ENCODE data around the gene NTRK1.

The NTRK1 gene

DNA sequence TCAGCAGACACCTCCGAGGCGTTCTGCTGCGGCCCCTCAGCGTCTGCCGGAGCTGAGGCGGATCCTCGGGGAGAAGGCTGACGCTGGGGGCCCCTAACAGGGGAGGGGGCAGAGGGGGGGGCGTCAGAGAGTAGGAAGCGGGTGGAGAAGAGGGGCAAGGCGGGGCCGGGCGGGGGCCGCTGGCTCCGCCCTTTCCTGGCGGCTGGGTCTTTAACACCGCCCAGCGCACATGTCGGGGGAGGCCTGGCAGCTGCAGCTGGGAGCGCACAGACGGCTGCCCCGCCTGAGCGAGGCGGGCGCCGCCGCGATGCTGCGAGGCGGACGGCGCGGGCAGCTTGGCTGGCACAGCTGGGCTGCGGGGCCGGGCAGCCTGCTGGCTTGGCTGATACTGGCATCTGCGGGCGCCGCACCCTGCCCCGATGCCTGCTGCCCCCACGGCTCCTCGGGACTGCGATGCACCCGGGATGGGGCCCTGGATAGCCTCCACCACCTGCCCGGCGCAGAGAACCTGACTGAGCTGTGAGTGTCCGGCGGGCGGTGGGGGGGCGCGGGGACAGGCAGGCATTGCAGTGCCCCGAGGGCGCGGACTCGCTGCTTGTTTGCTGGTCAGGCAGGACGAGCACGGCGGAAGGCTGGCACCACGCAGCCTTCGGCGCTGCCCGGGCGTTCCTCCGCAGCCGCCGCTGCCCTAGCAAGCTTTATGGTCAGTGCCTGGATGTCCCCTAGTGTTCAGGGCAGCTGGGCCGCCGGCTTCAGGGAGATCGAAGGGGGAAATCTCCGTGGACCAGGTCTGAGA, at the start of gene NTRK1:
NTRK1 (plus strand) TSS at position 238 of the 796 bp plus-strand sequence; CDS start at position 308, 70 bp downstream.
- in situ Hi-C loops (cut with MboI; ENCODE audit: low sequenced_read_pairs): no loop called here

DNA sequence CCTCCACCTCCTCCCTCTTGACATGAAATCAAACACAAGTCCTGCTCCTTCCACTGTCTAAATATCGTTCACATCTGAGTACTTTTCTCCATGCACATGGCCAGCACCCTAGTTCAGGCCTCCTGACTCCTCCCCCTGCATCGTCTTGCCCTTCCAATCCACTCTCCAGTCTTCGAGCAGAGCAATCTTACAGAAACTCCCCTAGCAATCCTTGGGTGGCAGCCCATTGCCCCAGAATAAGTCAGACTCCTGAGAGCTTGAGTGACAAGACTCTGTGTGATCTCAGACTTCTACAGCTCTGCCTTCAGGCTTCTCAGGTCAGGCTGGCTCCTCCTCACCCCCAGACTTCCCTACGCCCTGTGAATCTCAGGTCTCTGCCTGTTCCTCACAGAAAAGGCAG, 49.5 kb upstream of the NTRK1 start:
- in situ Hi-C loops (cut with MboI; ENCODE audit: low sequenced_read_pairs): no loop called here

DNA sequence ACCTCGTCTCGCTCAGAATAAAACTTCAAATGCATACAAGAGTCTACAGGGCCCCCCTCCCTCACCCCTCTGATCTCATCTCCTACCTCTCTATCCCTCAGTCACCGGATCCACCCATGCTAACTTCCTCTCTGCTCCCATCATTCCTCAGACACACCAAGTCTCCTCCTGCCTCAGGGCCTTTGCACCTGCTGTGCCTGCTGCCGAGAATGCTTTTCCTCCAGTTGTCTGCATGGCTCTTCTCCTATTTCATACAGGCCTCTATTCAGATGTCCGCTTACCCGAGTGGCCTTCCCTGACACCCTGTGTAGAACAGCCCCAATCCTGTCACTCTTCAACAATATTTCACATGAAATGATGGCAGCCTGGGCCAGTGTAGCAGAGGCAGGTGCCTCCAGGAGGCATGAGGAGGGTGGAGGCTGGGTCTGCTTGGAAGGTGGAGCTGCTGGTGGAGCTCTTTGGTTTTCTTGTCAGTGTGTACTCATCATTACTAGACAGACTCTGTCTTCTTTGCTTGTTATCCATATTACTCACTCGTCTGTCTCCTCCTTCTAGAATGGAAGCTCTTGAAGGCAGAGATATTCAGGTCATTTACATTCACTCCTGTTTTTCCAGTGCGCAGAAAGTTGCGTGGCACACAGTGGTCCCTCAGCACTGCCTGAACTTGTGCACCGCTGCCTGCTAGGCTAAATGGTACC, 48.2 kb upstream of the NTRK1 start:
- in situ Hi-C loops (cut with MboI; ENCODE audit: low sequenced_read_pairs): no loop called here

DNA sequence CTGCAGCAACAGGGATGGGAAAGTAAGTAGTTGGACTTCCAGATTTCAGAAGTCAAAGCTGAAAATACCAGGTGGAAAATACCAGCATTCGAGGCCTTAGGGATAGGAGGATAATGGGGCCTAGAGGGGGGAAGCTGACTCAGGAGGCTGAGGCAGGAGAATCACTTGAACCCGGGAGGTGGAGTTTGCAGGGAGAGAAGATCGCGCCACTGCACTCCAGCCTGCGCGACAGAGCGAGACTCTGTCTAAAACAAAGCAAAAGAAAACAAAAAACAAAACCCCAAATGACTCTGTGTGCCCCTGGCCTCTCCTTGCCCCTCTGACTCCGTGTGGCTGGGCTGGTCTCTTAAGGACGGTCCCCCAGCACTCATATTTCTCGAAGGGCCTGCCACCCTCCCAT, 47.4 kb upstream of the NTRK1 start:
- in situ Hi-C loops (cut with MboI; ENCODE audit: low sequenced_read_pairs): no loop called here

DNA sequence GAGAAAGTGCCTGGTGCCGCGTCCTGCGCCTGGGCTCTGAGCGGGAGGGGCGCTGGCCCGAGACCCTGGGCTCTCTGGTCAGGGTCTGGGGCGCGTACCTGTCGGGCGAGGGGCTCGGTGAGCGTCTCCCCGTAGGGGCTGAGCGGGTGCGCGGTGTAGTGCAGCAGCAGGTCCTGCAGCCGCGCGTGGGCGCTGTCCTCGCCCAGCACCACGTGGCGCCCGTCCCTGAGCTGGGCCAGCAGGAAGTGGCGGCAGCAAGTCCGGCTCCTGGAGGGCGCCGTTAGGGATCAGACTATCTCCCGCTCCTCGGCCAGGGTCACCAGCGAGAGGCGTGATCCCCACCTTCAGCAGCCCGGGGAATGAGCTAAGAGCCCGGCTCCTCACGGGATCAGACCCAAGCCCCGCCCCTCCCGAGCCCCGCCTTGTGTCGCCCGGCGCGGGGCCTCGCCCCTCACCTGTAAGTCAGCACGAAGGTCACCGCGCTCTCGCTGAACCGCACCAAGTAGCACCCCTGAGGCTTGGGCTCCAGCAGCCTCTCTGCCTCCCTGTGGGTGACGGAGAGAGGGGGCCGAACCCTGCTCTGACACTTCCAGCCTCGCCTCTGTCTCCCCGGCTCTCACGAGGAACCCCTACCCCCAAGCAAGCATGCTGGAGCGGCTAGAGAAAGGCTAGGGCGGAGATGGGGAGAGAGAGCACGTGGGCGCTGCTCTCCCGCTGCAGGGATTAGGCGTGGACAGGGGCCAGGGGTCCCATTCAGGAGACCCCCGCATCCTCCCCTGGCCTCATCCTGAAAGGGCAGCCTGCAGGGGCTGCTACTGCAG, 46.7 kb upstream of the NTRK1 start:
- in situ Hi-C loops (cut with MboI; ENCODE audit: low sequenced_read_pairs): no loop called here

DNA sequence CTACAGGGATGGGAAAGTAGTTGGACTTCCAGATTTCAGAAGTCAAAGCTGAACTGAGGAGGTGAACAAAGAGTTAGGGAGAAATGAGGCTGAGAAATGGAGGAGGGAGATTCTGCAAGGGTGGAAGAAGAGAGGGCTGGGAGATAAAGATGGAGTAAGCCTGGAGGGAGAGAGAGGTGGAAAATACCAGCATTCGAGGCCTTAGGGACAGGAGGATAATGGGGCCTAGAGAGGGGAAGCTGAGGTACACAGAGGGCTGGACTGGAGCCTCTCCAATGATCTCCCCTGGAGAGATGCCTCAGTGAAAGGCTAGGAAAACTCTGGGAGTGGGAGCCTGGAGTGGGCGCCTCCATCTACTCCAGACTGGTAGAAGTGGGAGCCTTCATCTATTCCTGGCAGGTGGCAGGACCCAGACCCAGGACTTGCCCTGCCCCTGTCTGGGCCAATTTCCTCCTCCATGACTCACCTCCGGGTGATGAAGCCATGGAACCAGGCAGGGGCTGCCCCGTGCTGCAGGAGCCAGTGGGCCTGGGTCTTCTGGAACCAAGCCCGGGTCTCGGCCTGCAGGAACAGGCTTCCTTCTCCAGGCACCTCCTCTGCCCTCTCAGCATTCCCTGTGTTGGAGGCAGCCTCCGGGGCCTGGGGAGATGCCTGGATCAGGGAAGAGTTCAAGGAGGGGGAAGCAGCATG, 45.9 kb upstream of the NTRK1 start:
- in situ Hi-C loops (cut with MboI; ENCODE audit: low sequenced_read_pairs): no loop called here

DNA sequence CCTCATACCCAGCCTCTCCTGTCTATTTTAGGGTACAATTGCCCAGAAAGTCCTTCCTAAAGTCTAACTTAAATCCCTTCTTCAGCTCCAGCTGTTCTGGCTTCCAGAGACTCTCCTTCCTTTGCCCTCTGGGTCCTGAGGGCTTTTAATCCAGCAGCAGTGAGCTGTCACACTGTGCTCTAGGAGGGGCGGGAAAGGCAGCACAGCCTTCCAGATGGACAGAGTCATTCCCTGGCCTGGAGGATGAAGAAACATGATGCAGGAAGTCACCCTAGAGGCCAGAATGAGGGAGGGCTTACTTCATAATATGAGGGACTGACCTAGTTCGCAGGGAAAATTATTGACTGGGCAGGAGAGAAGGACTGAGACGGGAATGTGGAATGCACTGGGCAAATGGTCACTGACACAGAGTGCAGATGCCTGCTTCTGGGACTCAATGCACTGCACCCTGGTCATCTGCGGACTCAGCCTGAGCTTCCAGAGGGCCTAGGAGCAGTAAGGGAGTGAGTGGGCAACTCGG, 45.3 kb upstream of the NTRK1 start:
- in situ Hi-C loops (cut with MboI; ENCODE audit: low sequenced_read_pairs): no loop called here

DNA sequence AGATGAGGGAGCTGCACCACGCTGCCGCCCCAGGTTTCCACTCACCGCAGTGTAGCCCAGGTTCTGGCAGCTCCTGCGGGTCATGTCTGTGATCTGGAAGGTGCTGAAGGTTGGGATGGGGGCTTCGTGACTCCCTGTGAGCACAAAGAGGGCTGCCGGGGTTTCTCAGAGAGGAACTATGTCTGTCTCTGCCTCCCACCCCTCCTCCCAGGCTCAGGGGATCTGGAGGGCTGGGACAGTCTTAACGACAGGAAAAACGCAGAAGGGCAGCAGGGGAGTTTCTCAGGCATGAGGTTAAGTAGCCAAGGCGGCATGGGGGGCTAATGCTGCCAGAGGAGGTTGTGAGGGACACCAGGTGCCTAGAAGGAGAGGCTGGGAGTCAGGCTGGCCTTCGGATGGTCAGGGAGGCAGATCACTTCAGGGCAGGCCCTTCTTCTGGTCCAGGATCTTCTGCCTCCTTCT, 44.7 kb upstream of the NTRK1 start:
- in situ Hi-C loops (cut with MboI; ENCODE audit: low sequenced_read_pairs): no loop called here

DNA sequence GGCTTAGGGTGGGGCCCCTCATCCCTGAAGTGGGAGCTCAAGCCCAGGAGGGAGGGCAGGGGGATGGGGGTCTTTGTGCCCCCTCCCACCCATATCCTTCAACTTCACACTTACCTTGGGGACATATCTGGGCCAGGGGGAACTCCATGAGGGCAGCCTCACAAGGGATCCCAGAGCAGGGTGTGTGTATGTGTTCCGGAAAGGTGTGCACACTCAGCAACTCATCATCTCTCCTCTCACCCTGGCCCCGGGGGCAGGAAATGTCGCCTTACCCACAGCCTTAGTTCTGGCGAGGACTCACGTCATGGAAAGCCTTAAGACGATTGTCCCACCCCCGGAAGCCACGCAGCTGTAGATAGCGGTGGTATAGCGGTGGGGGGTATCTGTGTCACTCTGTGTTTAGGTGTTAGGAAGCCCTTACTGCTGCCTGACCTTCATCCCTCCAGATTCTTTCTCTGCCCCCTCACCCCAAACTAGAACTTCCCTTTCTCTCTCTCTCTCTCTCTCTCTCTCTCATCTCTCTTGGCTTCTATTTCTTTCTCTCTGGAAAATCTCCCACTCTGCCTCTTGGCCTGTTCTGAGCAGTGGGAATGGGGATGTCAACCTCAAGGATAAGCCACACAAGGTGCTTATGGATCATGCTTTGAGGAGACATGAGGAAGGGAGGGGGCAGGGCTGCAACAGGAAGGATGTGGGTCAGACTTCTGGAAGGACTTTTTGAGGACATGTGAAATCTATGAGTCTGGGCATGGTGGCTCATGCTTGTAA, 43.9 kb upstream of the NTRK1 start, which contains the start of gene SH2D2A:
SH2D2A (minus strand) TSS at position 288 of the 768 bp plus-strand sequence; CDS start at position 148, 140 bp downstream.
- in situ Hi-C loops (cut with MboI; ENCODE audit: low sequenced_read_pairs): no loop called here

DNA sequence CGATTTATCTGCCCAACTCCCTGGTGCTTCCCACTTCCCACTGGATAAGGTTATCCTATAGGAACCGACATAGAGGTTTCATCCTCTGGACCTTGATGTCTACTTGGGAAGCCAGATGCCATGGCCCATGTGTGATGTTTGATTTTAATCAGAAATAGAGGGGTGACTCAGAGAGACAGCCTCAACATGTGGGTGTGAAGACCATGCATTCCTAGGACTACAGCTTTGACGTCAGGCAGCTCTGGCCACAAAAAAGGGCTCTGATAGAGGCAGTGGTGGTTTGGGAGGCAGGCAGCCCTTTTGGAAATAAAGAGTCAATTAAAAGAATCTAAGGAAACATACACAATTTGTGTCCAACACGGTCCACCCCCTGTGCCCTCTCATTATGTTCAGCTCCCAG, 38.9 kb upstream of the NTRK1 start:
- in situ Hi-C loops (cut with MboI; ENCODE audit: low sequenced_read_pairs): no loop called here

DNA sequence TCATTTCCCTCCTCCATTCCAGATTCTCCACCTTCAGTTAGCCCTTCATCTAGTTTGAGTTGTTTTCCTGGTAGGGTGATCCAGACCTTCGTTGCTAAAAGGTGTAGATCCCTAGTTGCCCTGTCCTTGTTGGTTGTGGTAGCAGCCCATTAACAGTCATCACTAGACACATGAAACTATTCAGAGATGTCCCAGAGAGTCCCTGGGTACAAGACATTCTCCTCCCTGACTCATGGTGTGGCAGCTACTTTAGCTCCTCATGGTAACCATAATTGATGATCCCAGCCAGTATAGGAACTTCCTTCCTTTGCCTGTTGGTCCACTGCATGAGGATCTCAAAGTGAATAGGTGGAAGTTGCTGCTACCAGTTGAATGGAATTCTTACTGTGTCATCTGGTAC, 38.0 kb upstream of the NTRK1 start:
- in situ Hi-C loops (cut with MboI; ENCODE audit: low sequenced_read_pairs): no loop called here

DNA sequence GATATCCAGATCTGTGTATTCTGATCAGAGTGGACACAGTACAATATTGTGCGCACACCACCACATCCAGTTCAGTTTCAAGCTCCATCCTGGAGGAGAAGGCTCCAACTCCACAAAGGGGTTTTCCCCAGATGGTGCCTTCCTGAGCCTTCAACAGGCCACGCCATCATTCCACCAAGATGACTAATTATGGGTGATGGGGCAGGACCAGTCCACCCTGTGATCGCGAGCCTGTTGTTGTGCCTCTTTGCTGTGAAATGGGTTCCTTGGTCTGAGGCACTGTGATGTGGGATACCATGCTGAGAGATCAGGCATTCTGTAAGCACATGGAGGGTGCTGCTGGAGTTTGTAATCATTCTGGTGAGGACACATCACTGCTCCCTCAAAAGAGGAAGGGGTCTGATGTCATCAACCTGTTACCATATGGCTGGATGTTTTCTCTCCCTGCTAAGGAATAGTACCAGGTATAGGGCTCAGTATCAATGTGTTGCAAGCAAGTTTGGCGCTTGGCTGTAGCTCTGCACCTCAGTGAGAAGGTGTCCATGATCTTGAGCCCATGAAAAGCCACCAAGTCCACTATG, 37.4 kb upstream of the NTRK1 start:
- in situ Hi-C loops (cut with MboI; ENCODE audit: low sequenced_read_pairs): no loop called here

DNA sequence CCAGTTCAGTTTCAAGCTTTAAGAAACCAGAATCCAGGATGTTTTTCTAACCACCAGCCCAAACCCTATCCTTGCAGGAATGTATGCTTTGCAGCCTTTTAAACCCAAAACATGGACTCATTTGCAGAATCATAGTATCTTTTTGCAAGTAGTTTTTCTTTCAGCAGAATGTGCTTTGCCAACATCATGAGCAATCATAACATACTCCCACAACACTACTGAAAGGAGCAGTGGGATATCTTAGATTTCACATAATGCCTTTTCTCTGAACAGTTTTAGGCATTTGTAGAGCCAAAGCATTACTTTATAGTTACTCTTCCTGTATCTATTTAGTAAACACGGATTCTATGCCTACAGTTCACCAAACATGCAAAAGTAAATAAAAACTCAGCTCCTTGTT, 34.0 kb upstream of the NTRK1 start:
- in situ Hi-C loops (cut with MboI; ENCODE audit: low sequenced_read_pairs): no loop called here

DNA sequence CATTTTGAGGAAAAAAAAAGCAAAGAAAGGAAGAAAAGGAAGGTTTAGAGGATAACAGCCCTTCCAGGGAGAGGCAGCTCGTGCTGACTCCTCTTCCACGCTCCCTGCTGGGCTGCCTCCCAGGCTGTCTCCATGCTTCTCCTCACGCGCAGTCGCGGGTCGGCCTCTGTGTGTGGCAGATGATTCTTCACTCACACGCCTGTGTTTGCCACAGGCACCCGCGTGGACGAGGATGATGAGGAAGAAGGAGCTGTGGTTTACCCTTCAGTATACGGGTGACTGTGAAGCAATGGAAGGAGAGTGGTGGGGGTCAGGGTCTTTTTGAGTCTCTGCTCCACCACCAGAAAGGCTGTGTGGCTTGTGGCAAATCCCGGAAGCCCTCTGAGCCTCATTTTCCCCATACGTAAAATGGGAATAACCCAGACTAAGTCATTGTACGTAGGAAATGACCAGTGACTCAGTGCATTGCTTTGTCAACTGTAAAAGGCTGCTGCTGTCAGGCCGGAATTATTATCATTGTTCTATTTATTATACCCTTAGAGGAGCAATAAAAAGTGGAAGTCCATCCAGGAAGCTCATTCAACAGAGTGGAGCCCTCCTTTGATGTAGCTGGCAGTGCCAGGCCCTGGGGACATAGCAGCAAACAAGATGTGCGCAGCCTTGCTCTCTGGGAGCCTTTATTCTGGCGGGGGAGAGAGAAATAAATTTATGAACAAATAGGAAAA, 32.1 kb upstream of the NTRK1 start:
- in situ Hi-C loops (cut with MboI; ENCODE audit: low sequenced_read_pairs): no loop called here

DNA sequence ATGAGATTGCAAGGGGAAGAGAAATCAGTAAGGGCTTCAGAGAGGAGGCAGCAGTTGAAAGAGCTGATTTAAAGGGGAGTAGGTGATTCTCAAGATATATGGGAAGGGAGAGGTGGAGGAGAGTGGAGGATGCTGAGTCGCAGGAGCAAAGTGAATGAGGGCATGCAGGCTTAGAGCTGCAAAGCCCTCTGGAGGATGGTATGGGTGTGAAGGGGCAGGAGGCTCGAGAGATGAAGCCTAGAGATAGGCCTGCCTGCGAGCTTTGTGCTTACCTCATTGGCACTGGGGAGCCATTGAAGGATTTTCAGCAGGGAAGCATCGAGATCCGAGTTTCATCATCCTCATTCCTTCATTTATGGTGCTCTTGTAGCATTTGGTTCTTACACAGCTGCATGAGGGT, 28.2 kb upstream of the NTRK1 start:
- in situ Hi-C loops (cut with MboI; ENCODE audit: low sequenced_read_pairs): no loop called here

DNA sequence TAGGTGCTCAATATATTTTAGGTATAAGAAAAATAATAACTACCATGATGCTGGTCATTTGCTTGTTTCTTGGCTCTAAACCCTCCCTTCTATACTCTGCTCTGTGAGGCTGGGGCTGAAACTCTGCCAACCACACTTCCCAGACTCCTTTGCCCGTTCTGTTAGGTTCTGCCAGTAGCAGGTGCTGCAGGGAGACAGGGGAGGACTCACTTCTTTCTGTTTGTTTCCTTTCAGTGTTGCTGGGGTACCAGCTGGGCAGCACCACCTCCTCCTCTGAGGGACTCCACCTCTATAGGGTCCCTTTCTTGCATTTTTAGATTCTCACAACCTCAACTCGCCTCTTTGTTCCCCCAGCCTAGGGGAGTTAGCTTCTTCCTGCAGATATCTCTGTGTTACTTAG, 27.1 kb upstream of the NTRK1 start:
- in situ Hi-C loops (cut with MboI; ENCODE audit: low sequenced_read_pairs): no loop called here

DNA sequence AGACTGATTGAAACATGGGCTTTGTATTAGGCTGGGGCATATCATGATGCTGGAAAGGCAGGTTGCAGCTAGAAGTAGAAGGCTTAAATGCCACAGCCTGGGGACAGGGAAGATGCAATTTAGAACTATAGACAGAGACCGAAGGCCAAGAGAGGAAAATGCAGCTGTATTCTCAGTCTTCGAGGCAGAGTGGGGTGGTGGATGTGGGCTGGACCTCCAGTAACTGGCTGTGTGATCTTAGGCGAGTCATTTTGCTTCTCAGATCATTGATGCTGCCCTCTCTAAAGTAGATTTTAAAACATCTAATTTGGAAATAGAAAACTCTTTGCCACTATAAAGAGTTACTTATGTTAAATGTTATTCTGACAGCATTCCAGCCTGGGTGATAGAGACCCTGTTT, 26.3 kb upstream of the NTRK1 start:
- in situ Hi-C loops (cut with MboI; ENCODE audit: low sequenced_read_pairs): no loop called here

DNA sequence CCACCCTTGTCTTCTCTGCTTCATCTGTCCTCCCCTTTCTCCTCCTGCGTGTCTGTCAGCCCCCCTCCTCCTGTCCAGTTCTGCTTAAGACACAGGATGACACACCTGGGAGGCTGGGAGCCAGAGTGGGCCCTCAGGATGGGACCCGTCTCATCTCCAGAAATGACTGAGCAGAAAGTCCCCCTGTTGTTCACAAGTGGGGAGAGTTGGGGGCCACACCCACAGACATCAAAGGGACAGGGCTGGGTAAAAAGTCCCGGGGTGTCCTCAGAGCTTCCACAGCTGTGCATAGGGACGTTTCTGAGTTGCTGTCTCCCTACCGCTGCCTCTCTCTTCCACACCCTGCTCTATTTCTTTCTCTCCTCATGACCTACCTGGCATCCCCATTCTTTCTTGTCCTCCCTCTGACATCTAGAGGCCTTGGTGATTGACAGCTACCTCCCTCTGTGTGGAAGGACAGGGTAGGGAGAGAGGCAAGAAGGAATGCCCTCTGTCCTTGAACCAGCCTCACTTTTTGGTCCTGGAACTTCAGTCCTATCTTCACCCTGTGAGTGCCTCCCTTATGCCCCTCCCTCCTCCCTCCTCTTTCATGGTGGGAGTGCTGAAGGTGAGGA, 24.5 kb upstream of the NTRK1 start:
- in situ Hi-C loops (cut with MboI; ENCODE audit: low sequenced_read_pairs): no loop called here
